ENCODE measurements around the gene KLK15.

- TF ChIP-seq EZH2phosphoT487 (IDR thresholded peaks at IDR 0.05; ENCODE audit: low read depth): no peak
- TF ChIP-seq CTCF (IDR thresholded peaks at IDR 0.05; ENCODE audit: low read depth, low read length): no peak
Observed at GRCh38 chr19:50829801-50830200, 3.6 kb downstream of the KLK15 start.

Measured in OCI-LY3 (cell line).